ENCODE data around the gene P2RY6. TPM values are rescaled to one million over a fixed set of nuclear protein-coding genes. Genes with fewer than 3 reads are reported as not detected.
A peak's percentile ranks its signal among the peaks of the same experiment; 100 is the strongest.

P2RY6 gene
- total and polyA plus RNA-seq, 2 experiments from 2014 or later = 2.6 to 8.9 TPM

- TF ChIP-seq CTCF (IDR thresholded peaks at IDR 0.05; ENCODE audit: poor library complexity) (peak; percentile 35), EZH2 (IDR thresholded peaks at IDR 0.05; ENCODE audit: borderline replicate concordance) (no peak), EZH2phosphoT487 (IDR thresholded peaks at IDR 0.05; ENCODE audit: low read depth, severe bottlenecking, unreplicated experiment) (no peak)
- peaks cover 87% of the 10 kb centered on the region for H3K79me2 ChIP-seq
- no peaks in the 10 kb centered on the region for H3K36me3 ChIP-seq (replicated peaks; ENCODE audit: insufficient read depth, low read depth)
- H3K4me2 ChIP-seq = peak overlapping the region; percentile 72
- H3K4me3 ChIP-seq = no peak overlapping the region
- no peak overlapping the region for H2AFZ ChIP-seq
- no peaks in the 10 kb centered on the region for H3K27me3 ChIP-seq
- peaks cover 4% of the 10 kb centered on the region for H4K20me1 ChIP-seq (ENCODE audit: insufficient read depth, poor library complexity, severe bottlenecking)
- WGBS (ENCODE audit: low lambda C conversion rate, missing lambda C conversion rate) = 60% methylated on average over 3 of the region's 3 CpGs
- H3K9me2 ChIP-seq (replicated peaks; ENCODE audit: insufficient read depth) = no peaks in the 10 kb centered on the region
- H3K27ac ChIP-seq = peak overlapping the region; percentile 95
- DNase-seq (ENCODE audit: low spot score) = peak; percentile 75
- H3K9me3 ChIP-seq (ENCODE audit: low read depth) = no peaks in the 10 kb centered on the region
- peaks cover 68% of the 10 kb centered on the region for H3K4me1 ChIP-seq (ENCODE audit: insufficient read depth)
Observed at GRCh38 chr11:73330569-73331093, 58.5 kb downstream of the P2RY6 start.

GRCh38 chr11:73331138-73331916 is 59.2 kb downstream of the P2RY6 start:
- Histone ChIP-seq H3K79me2 (peaks cover 87% of the 10 kb centered on the region), H3K9me3 (ENCODE audit: low read depth) (no peaks in the 10 kb centered on the region), H3K9me2 (replicated peaks; ENCODE audit: insufficient read depth) (no peaks in the 10 kb centered on the region), H3K4me2 (peak overlapping the region; percentile 72), H3K27me3 (no peaks in the 10 kb centered on the region), H3K36me3 (replicated peaks; ENCODE audit: insufficient read depth, low read depth) (no peaks in the 10 kb centered on the region), H2AFZ (no peak overlapping the region), H4K20me1 (ENCODE audit: insufficient read depth, poor library complexity, severe bottlenecking) (peaks cover 8% of the 10 kb centered on the region), H3K4me1 (ENCODE audit: insufficient read depth) (peaks cover 68% of the 10 kb centered on the region), H3K4me3 (no peak overlapping the region), H3K27ac (peak overlapping the region; percentile 95)
- TF ChIP-seq EZH2phosphoT487 (IDR thresholded peaks at IDR 0.05; ENCODE audit: low read depth, severe bottlenecking, unreplicated experiment) = no peak
- no peak for TF ChIP-seq CTCF (IDR thresholded peaks at IDR 0.05; ENCODE audit: poor library complexity)
- DNase-seq (ENCODE audit: low spot score) = peak; percentile 88
- 8% methylated on average over 2 of the region's 4 CpGs for WGBS (ENCODE audit: low lambda C conversion rate, missing lambda C conversion rate)

GRCh38 chr11:73333173-73333572 is 61.0 kb downstream of the P2RY6 start:
- peaks cover 65% of the 10 kb centered on the region for H3K4me1 ChIP-seq (ENCODE audit: insufficient read depth)
- 91% methylated on average over 11 of the region's 11 CpGs for WGBS (ENCODE audit: low lambda C conversion rate, missing lambda C conversion rate)

More at GRCh38 chr11:73333173-73333572, 61.0 kb downstream of the P2RY6 start:
- peaks cover 16% of the 10 kb centered on the region for H4K20me1 ChIP-seq (ENCODE audit: insufficient read depth, poor library complexity, severe bottlenecking)
- no peak for DNase-seq (ENCODE audit: low spot score)
- H3K4me3 ChIP-seq = no peak overlapping the region
- H3K79me2 ChIP-seq = peaks cover 87% of the 10 kb centered on the region
- H3K9me3 ChIP-seq (ENCODE audit: low read depth) = no peaks in the 10 kb centered on the region
- H2AFZ ChIP-seq = no peak overlapping the region
- H3K4me2 ChIP-seq = peak overlapping the region; percentile 72
- no peaks in the 10 kb centered on the region for H3K36me3 ChIP-seq (replicated peaks; ENCODE audit: insufficient read depth, low read depth)
- H3K27ac ChIP-seq = peak overlapping the region; percentile 95
- no peaks in the 10 kb centered on the region for H3K27me3 ChIP-seq
- no peaks in the 10 kb centered on the region for H3K9me2 ChIP-seq (replicated peaks; ENCODE audit: insufficient read depth)
- TF ChIP-seq EZH2phosphoT487 (IDR thresholded peaks at IDR 0.05; ENCODE audit: low read depth, severe bottlenecking, unreplicated experiment) = no peak
- TF ChIP-seq CTCF (IDR thresholded peaks at IDR 0.05; ENCODE audit: poor library complexity) = no peak
- no peak for TF ChIP-seq EZH2 (IDR thresholded peaks at IDR 0.05; ENCODE audit: borderline replicate concordance)
